GM19452 (cell line): ENCODE data around the gene CCHCR1.
"Not testable (repeated sequence)": the region's sequence is repeated elsewhere in the genome, so short reads cannot be mapped to it uniquely, and the experiment has no call there.

Experiments
- ATAC-seq: cut with Tn5 transposase; IDR thresholded peaks from one replicate; pipeline ENCODE4 v1.9.1; 2021; ENCODE audit not compliant: unreplicated experiment

The CCHCR1 gene, protein sequence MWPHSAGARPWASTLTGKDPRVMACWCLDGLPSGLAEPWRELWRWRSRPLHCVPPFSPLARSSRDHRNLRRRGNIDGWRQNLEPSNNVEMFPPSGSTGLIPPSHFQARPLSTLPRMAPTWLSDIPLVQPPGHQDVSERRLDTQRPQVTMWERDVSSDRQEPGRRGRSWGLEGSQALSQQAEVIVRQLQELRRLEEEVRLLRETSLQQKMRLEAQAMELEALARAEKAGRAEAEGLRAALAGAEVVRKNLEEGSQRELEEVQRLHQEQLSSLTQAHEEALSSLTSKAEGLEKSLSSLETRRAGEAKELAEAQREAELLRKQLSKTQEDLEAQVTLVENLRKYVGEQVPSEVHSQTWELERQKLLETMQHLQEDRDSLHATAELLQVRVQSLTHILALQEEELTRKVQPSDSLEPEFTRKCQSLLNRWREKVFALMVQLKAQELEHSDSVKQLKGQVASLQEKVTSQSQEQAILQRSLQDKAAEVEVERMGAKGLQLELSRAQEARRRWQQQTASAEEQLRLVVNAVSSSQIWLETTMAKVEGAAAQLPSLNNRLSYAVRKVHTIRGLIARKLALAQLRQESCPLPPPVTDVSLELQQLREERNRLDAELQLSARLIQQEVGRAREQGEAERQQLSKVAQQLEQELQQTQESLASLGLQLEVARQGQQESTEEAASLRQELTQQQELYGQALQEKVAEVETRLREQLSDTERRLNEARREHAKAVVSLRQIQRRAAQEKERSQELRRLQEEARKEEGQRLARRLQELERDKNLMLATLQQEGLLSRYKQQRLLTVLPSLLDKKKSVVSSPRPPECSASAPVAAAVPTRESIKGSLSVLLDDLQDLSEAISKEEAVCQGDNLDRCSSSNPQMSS

DNA sequence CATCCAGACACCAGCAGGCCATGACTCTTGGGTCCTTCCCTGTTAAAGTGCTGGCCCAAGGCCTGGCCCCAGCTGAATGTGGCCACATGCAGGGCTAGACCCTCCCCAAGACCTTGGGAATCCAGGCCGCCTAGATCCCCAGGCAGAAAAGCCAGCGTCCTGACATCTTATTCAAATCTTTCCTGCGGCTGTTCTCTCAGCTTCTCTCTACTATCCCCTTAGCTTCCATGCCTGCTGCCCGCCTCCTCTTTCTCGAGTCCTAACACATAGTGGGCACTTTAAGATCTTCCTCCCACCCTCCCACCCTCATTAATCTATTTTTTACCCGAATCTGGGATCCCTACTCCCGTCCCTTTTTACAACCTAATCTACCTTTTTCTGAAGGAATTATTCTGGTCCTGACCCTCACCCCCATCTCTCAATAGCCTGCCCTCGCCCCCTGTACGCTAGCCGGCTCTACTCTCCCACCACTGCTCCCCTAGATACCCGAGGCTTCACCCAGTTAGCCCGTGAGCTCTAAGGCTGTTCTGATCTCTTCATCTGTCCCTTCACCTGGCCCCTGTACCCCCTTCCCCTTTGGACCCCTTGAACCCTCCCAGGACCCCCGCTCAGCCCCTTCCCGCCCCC, at the start of gene CCHCR1:
Gene CCHCR1 (minus strand): TSS at position 290 of the 627 bp plus-strand sequence. CDS start 202 bp downstream, at position 88.
- no peak for ATAC-seq

DNA sequence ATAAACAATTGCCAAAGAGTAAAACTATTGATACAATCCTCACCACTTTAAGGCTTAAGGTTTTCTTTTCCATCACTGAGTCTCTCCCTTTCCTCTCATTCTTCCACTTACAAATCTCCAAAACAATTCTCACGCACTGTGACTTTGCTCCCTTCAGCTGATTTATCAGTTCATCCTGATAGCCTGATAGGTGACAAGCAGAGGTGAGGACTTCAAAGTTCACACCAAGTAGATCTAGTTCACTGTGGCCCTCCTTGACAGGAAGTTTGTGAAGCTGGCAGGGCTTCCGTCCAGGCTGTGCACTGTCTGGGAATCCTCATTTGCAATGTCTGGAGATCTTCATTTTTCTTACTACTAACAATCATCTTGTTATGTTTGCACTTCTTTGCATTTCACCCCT, 48.0 kb upstream of the CCHCR1 start:
- ATAC-seq, result no peak

DNA sequence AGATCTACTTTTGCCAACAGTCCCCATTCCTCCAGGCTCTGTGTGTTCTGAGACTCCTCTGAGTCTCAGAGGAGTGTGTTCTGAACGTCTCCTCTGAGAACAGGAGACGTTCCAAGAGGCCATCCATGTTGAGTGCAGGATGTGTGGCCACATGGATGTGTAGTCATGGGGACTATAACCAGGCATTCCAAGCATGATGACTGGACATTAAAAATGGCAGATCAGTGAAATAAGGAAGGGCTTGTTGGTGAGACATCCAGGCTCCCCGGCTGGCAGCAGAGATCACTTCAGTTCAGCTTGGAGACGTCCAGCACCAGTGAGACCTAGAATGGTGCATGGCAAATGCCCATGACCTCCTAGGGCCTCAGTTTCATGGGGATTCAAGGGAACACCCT, 47.1 kb upstream of the CCHCR1 start:
- ATAC-seq, result no peak

DNA sequence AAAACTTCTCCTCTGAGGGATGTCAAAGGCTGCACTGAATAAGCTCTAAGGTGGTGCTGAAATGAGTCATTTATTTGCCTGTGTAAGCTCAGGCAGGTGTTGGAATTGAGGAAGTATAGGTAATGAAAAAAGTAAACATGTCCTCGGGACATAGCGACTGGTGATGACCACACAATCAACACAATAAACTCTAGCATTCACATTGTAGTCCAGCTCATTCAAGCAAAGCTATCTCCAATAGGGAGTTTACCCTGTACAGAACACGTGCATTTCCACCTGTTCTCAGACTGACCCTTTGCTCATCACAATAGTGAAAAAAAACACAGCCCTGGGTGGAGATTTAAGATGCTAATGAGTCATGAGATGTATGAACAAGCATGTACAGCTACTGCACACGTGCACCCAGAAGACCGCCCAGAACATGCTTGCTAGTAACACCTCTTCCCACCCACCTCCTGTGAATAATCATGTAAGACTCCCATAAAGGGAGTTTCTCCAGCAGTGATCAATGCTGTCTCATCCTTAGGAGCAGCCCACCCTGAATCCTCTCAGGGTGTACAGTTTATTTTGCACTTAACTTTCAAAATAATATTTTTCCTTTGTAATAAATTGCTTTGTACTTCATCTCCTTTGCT, 45.9 kb upstream of the CCHCR1 start:
- peak; percentile 51 for ATAC-seq

DNA sequence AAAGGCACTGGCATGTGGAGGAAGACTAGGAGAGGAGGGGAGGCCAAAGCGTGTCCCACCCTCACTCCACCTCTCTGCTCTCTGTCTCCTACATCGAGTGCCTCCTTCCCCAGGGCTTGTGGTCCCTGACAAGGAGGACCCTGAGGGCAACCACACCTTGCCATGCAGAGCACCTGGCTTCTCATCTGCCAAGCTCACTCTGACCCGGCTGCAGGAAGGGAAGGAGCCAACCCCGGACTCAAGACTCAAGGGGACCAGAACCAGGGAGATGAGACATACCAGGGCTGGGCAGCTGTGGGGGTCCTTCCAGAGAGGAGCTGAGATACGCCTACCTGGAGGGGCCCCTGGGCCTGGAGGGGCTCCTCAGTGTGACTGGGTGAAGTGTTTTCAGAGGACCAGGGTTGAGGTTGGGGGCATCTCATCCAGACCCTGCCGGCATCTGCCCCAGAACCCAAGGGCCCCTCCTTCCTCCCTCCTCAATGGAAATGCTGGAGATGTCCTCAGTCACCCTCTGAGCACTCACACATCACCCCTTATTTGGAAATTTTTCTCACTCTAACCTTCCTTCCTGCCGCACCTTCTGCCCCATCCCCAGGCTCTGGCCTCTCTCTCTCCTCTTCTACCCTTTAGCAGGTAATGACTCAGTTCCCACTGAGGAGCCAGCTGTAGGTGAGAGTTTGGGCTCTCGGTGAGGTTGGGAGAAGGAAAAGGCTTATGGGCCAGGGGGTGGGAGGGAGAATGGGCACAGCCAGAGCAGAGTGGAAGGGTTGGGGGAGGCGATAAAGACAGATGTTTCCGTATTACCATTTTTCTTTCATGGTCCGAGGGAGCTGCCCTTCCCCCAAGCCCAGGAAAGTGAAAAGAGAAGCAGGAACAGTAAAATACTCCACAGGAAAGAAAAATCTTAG, 44.9 kb upstream of the CCHCR1 start:
- no peak for ATAC-seq

DNA sequence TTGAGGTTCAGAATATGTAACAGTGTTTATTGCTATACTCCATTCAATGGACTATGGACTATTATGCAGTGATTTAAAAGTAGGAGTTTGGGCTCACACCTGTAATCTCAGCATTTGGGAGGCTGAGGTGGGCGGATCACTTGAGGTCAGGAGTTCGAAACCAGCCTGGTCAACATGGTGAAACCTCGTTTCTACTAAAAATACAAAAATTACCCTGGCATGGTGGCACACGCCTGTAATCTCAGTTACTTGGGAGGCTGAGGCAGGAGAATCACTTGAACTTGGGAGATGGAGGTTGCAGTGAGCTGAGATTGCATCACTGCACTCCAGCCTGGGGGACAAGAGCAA, 41.5 kb upstream of the CCHCR1 start:
- ATAC-seq, result not testable (repeated sequence)

DNA sequence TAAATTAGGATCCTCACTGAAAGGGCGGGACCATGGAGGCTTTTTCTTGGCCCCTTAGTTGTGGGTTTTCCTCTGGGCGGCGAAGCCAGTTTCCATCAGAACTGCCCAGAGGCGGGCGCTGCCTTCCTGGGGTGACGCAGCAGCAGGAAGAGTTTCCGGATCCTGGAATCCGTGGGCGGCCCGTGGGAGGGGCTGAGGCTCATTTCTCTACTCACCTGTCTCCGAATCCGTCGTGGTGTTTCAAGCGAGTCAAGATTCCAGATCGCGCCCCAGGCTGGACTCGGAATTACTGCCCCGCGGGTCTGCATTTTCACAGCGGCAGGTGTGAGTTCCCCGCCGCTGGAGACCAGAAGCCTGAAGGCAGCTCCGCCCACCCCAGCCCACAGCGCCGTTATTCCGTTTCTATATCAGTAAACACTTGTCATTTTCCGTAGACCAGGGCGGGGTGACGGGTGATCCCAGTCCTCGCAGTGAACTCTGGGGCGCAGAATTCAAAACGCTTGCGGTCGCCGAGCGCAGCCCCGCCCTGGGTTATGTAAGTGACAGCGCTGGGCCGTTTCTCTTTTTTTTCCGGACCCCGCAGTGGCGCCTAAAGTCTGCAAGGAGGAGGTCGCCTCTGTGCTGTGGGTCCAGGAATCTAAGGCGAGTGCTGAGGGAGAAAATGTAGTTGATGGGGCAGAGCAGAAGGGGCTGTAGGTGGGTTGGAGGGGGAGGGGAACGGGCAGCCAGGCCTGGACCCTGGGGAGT, 40.1 kb upstream of the CCHCR1 start:
- ATAC-seq, result peak; percentile 70

DNA sequence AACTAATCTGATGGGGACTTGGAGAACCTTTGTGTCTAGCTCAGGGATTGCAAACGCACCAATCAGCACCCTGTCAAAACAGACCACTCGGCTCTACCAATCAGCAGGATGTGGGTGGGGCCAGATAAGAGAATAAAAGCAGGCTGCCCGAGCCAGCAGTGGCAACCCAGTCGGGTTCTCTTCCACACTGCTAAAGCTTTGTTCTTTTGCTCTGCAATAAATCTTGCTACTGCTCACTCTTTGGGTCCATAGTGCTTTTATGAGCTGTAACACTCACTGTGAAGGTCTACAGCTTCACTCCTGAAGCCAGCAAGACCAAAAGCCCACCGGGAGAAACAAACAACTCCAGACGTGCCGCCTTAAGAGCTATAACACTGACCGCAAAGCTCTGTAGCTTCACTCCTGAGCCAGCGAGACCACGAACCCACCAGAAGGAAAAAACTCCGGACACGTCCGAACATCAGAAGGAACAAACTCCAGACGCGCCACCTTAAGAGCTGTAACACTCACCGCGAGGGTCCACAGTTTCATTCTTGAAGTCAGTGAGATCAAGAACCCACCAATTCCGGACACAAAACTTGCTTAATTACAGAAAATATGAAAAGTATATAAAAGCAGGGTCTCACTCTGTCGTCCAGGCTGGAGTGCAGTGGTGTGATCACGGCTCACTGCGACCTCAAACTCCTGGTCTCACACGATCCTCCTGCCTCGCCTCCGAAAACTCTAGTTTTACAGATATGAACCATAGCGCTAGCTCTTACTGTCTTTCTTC, 38.8 kb upstream of the CCHCR1 start:
- ATAC-seq, result not testable (repeated sequence)

DNA sequence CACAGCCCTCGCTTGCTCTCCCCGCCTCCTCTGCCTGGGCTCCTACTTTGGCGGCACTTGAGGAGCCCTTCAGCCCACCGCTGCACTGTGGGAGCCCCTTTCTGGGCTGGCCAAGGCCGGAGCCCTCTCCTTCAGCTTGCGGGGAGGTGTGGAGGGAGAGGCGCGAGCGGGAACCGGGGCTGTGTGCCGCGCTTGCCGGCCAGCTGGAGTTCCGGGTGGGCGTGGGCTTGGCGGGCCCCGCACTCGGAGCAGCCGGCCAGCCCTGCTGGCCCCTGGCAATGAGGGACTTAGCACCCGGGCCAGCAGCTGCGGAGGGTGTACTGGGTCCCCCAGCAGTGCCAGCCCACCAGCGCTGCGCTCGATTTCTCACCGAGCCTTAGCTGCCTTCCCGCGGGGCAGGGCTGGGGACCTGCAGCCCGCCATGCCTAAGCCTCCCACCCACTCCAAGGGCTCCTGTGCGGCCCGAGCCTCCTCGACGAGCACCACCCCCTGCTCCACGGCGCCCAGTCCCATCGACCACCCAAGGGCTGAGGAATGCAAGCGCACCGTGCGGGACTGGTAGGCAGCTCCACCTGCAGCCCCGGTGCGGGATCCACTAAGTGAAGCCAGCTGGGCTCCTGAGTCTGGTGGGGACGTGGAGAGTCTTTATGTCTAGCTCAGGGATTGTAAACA, 37.8 kb upstream of the CCHCR1 start:
- not testable (repeated sequence) for ATAC-seq

DNA sequence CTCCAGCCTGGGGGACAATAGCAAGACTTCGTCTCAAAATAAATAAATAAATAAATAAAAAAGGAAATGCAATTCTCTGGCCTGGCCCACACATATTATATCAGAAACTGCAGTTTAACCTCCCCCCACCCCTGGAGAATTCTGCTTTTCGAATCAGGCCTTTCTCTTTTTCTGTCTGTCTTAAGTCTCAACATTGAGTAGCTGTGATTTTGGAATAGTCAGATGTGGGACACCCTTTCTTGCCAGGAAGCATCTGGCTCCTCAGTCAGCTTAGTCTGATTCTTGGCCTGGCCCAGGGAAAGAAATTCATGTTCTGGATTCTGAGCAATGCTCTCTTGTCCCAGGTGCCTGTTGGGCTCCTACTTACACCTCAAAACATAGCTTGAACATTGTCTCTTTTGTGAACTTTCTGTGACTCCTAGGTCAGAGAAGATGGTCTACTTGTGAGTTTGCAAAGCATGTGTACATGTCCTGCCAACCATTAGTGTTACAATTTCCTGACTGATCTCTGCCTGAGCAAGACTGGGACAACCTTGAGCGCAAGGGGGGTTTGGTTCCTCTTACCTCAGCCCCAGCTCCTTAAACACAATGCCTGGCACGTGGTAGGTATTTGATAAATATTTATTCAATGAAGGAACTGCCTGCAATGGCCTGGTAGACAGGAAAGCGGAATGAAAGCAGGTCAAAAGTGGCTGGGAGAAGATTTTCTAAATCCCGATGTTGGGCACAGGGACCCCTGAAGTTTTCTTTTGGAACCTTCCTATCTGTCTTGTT, 36.6 kb upstream of the CCHCR1 start:
- ATAC-seq, result no peak

DNA sequence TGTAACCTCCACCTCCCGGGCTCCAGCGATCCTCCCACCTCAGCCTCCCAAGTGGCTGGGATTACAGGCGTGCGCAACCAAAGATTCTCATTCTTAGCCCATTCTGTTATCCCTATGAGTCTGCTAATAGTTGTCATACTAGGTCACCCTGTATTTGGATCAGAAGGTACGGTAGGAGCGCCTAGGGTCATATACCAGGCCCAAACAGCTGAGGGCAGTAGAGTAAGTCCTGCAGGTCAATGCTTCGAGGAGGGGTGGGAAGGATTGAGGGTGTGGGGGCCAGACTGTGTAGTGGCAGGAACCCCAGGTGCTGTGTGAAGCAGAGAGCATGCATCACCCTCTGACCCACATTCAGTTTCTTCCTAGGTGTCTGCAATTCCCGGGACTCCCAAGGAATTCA, 35.6 kb upstream of the CCHCR1 start:
- ATAC-seq, result no peak

DNA sequence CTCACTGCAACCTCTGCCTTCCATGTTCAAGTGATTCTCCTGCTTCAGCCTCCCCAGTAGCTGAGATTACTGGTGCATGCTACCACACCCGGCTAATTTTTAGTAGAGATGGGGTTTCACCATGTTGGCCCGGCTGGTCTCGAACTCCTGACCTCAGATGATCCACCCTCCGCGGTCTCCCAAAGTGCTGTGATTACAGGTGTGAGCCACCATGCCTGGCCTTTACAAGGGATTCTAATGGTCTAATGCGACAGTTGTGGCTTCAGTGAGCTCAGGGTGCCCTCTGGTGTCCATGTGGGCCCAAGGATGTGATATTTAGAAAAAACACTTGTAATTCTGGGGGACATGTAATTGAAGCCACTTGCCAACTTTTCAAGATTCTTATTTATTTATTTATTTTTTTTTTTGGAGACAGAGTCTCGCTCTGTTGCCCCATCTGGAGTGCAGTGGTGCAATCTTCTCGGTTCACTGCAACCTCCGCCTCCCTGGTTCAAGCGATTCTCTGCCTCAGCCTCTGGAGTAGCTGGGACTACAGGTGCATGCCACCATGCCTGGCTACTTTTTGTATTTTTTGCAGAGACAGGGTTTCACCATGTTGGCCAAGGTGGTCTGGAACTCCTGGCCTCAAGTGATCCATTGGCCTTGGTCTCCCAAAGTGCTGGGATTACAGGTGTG, 35.0 kb upstream of the CCHCR1 start:
- ATAC-seq, result not testable (repeated sequence)

DNA sequence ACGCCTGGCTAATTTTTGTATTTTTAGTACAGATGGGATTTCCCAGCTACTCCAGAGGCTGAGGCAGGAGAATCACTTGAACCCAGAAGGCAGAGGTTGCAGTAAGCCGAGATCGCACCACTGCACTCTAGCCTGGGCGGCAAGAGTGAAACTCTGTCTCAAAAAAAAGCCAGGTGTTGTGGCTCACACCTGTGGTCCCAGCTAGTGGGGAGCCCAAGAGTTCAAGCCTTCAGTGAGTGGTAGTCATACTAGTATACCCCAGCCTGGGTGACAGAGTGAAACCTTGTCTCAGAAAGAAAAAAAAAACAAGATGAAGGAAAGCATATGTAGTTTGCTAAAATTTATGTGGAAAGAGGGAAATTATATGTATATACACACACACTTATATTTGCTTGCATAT, 32.9 kb upstream of the CCHCR1 start:
- no peak for ATAC-seq

DNA sequence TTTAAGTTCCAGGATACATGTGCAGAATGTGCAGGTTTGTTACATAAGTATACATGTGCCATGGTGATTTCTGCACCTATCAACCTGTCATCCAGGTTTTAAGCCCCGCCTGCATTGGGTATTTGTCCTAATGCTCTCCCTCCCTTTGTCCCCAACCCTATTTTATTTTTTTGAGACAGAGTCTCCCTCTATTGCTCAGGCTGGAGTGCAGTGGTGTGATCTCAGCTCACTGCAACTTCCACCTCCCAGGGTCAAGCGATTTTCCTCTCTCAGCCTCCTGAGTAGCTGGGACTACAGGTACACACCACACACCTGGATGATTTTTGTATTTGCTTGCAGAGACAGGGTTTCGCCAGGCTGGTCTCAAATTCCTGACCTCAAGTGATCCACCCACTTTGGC, 31.6 kb upstream of the CCHCR1 start:
- not testable (repeated sequence) for ATAC-seq

DNA sequence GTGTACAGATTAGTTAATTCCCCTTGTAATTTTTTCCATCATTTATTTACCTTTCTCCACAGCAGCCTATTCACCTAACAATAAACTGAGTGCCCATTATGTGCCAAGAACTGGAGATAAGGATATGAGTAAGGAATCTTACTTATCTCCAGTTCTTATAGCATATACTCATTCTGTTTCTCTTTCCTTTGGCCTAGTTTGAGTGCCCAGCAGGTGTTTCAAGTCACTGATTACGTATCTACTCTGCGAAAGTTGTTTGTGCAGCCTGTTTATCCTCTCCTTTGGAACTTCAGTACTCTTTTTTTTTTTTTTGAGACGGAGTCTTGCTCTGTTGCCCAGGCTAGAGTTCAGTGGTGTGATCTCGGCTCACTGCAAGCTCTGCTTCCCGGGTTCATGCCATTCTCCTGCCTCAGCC, 30.2 kb upstream of the CCHCR1 start:
- no peak for ATAC-seq

DNA sequence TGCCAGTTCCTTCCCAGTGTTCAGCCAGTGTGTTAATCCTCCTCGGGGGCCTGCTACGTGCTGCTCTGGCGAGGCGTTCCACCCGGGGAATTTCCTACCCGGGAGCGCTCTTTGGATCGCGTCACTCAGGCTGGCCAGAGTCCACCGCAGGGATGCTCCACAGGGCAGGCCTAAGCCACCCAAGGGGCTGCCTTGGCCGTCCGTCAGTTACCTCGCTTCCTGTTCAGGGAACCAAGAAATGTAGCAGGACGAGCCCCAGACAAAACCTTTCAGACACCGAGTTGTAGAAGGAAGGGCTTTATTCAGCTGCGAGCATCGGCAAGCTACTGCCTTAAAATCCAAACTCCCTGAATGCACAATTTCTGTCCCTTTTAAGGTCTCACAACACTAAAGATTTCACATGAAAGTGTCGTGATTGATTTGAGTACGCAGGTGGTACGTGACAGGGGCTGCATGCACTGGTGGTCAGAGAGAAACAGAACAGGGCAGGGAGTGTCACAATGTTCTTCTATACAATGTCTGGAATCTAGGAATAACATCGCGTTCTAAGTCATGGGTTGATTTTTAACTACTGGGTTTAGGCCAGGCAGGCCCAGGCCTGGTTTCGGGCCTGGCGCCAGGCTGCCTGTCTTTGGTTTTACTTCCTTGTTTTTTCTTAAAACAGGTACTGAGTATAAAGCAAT, 28.6 kb upstream of the CCHCR1 start:
- no peak for ATAC-seq
